ENCODE results near the gene ARID4B.

GRCh38 chr1:235168375-235168774, 159.6 kb downstream of the ARID4B start:
- no peak for TF ChIP-seq POLR2A (IDR thresholded peaks at IDR 0.05)
- TF ChIP-seq CTCF (IDR thresholded peaks at IDR 0.05 in 4 of 5, conservative IDR thresholded peaks at IDR 0.05 in 1 of 5), result no peak
